ENCODE data around the gene WIF1. TPM values are rescaled to one million over a fixed set of nuclear protein-coding genes. Genes with fewer than 3 reads are reported as not detected.

Gene WIF1
- total RNA-seq, 3 donors from 2014 or later (not counting 1 experiment from before 2014, with no cell fraction given) = not detected

GRCh38 chr12:65022960-65023359, 98.1 kb downstream of the WIF1 start:
- Histone ChIP-seq H3K27me3 (ENCODE audit: control insufficient read depth, insufficient read depth, low read length) (peaks cover 2% of the 10 kb centered on the region), H3K4me1 (ENCODE audit: control insufficient read depth, insufficient read depth, low read length) (no peaks in the 10 kb centered on the region), H3K4me3 (ENCODE audit: low read length) (no peak overlapping the region), H3K9me3 (ENCODE audit: control insufficient read depth, insufficient read depth, low read length) (no peaks in the 10 kb centered on the region), H3K36me3 (ENCODE audit: control insufficient read depth, insufficient read depth, low read length) (no peaks in the 10 kb centered on the region), H3K27ac (ENCODE audit: low read length) (no peak overlapping the region)
- H3K4me1 Mint-ChIP-seq = no peaks in the 10 kb centered on the region
- intact Hi-C loops (cut with micrococcal nuclease) = no loop called here
- DNase-seq (no peak), ATAC-seq (no peak)
- no peaks in the 10 kb centered on the region for H3K9me3 Mint-ChIP-seq
- H3K27me3 Mint-ChIP-seq (ENCODE audit: low read depth in 2 of 2) = peaks cover 6 to 12% of the 10 kb centered on the region in 2 donors
- no peaks in the 10 kb centered on the region for H3K36me3 Mint-ChIP-seq
- TF ChIP-seq CTCF (IDR thresholded peaks at IDR 0.05) = no peak
- H3K4me3 Mint-ChIP-seq = no peak overlapping the region
- WGBS (ENCODE audit: insufficient coverage) = 58% methylated on average over 1 of the region's 1 CpG
- no peak overlapping the region for H3K27ac Mint-ChIP-seq

GRCh38 chr12:65022421-65022820, 98.7 kb downstream of the WIF1 start:
- H3K9me3 Mint-ChIP-seq = no peaks in the 10 kb centered on the region
- peaks cover 6 to 12% of the 10 kb centered on the region in 2 donors for H3K27me3 Mint-ChIP-seq (ENCODE audit: low read depth in 2 of 2)
- Histone ChIP-seq H3K4me1 (ENCODE audit: control insufficient read depth, insufficient read depth, low read length) (no peaks in the 10 kb centered on the region), H3K4me3 (ENCODE audit: low read length) (no peak overlapping the region), H3K27ac (ENCODE audit: low read length) (no peak overlapping the region), H3K27me3 (ENCODE audit: control insufficient read depth, insufficient read depth, low read length) (peaks cover 2% of the 10 kb centered on the region), H3K9me3 (ENCODE audit: control insufficient read depth, insufficient read depth, low read length) (no peaks in the 10 kb centered on the region), H3K36me3 (ENCODE audit: control insufficient read depth, insufficient read depth, low read length) (no peaks in the 10 kb centered on the region)
- no peak for DNase-seq
- intact Hi-C loops (cut with micrococcal nuclease) = no loop called here
- no peak for TF ChIP-seq CTCF (IDR thresholded peaks at IDR 0.05)
- no peak for ATAC-seq
- no peak overlapping the region for H3K4me3 Mint-ChIP-seq
- no peaks in the 10 kb centered on the region for H3K36me3 Mint-ChIP-seq
- WGBS (ENCODE audit: insufficient coverage) = no CpG with 5 or more reads among the region's 3 CpGs
- no peak overlapping the region for H3K27ac Mint-ChIP-seq
- H3K4me1 Mint-ChIP-seq = no peaks in the 10 kb centered on the region

GRCh38 chr12:65019696-65020234, 101.3 kb downstream of the WIF1 start:
- H3K36me3 ChIP-seq (ENCODE audit: control insufficient read depth, insufficient read depth, low read length) = no peaks in the 10 kb centered on the region
- no peaks in the 10 kb centered on the region for H3K36me3 Mint-ChIP-seq
- H3K4me3 ChIP-seq (ENCODE audit: low read length) = no peak overlapping the region
- H3K4me1 ChIP-seq (ENCODE audit: control insufficient read depth, insufficient read depth, low read length) = no peaks in the 10 kb centered on the region
- no peak for TF ChIP-seq CTCF (IDR thresholded peaks at IDR 0.05)
- H3K4me1 Mint-ChIP-seq = no peaks in the 10 kb centered on the region
- peaks cover 10 to 12% of the 10 kb centered on the region in 2 donors for H3K27me3 Mint-ChIP-seq (ENCODE audit: low read depth in 2 of 2)
- WGBS (ENCODE audit: insufficient coverage) = 91% methylated on average over 4 of the region's 4 CpGs
- no peak for DNase-seq
- peaks cover 2% of the 10 kb centered on the region for H3K27me3 ChIP-seq (ENCODE audit: control insufficient read depth, insufficient read depth, low read length)
- intact Hi-C loops (cut with micrococcal nuclease) = no loop called here
- H3K9me3 Mint-ChIP-seq = no peaks in the 10 kb centered on the region
- no peaks in the 10 kb centered on the region for H3K9me3 ChIP-seq (ENCODE audit: control insufficient read depth, insufficient read depth, low read length)
- H3K4me3 Mint-ChIP-seq = no peak overlapping the region
- no peak overlapping the region for H3K27ac Mint-ChIP-seq
- no peak for ATAC-seq
- H3K27ac ChIP-seq (ENCODE audit: low read length) = no peak overlapping the region
